Neural crest cell (in vitro differentiated cells): ENCODE results near the gene TRAPPC3L. TPM values are rescaled to one million over a fixed set of nuclear protein-coding genes. Genes with fewer than 3 reads are reported as not detected.

ENCODE experiments used
- DNase-seq: peaks from one replicate; pipeline ENCODE4 v3.0.0; 2021; ENCODE audit warnings: low read depth, mixed read lengths, low spot score
- H3K27ac Mint-ChIP-seq: one replicate; pipeline ENCODE4 v1.8.0; 2021; ENCODE audit warnings: mild to moderate bottlenecking, mixed read lengths; ENCODE audit not compliant: unreplicated experiment
- H3K27me3 Mint-ChIP-seq: 2 replicates; pipeline ENCODE4 v1.8.0; 2021; ENCODE audit warnings: low read depth, mild to moderate bottlenecking, mixed read lengths
- H3K36me3 Mint-ChIP-seq: 2 replicates; pipeline ENCODE4 v1.8.0; 2021; ENCODE audit warnings: low read depth, mild to moderate bottlenecking, mixed read lengths
- H3K4me1 Mint-ChIP-seq: 2 replicates; pipeline ENCODE4 v1.8.0; 2021; ENCODE audit warnings: mixed read lengths
- H3K4me3 Mint-ChIP-seq: one replicate; pipeline ENCODE4 v1.8.0; 2021; ENCODE audit warnings: mild to moderate bottlenecking, mixed read lengths
- H3K9me3 Mint-ChIP-seq: 2 replicates; pipeline ENCODE4 v1.8.0; 2021; ENCODE audit warnings: mixed read lengths
- total RNA-seq: library from RNA; stranded (reverse); gene quantifications from 2 replicates; pipeline ENCODE4 v1.2.1, GENCODE V29; 2021
- TF ChIP-seq, protein P1 (sequence below): fragments of 200-600 bp; sonication (generic); conservative IDR thresholded peaks from 2 replicates; pipeline ENCODE4 v1.5.0; 2021; ENCODE audit warnings: antibody characterized with exemption, mild to moderate bottlenecking

The TRAPPC3L gene
- total RNA-seq, 1 donor from 2014 or later = not detected

DNA sequence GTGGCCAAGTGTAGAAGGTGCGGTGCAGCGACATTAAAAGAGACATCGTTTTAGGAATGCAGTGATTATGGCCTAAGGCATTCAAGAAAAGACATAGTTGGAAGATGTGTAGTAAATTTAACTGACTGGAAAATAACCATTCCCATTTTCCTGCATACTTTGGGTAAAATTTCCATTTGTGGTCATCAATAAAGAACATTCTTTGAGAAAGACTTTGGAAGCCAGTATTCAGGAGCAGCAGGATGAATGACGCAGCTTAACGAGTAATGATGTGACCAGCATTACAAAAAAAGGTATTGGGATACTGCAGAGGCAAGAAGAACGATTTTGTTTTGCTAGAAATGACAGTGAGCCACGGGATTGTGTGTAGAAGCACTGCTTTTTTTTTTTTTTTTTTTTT lies 18.8 kb upstream of the TRAPPC3L start:
- Mint-ChIP-seq H3K4me3 (no peak overlapping the region), H3K27me3 (peaks cover 22% of the 10 kb centered on the region), H3K4me1 (no peaks in the 10 kb centered on the region), H3K9me3 (no peaks in the 10 kb centered on the region), H3K27ac (no peak overlapping the region), H3K36me3 (no peaks in the 10 kb centered on the region)
- no peak for DNase-seq
- TF ChIP-seq, protein P1, sequence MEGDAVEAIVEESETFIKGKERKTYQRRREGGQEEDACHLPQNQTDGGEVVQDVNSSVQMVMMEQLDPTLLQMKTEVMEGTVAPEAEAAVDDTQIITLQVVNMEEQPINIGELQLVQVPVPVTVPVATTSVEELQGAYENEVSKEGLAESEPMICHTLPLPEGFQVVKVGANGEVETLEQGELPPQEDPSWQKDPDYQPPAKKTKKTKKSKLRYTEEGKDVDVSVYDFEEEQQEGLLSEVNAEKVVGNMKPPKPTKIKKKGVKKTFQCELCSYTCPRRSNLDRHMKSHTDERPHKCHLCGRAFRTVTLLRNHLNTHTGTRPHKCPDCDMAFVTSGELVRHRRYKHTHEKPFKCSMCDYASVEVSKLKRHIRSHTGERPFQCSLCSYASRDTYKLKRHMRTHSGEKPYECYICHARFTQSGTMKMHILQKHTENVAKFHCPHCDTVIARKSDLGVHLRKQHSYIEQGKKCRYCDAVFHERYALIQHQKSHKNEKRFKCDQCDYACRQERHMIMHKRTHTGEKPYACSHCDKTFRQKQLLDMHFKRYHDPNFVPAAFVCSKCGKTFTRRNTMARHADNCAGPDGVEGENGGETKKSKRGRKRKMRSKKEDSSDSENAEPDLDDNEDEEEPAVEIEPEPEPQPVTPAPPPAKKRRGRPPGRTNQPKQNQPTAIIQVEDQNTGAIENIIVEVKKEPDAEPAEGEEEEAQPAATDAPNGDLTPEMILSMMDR = no peak

DNA sequence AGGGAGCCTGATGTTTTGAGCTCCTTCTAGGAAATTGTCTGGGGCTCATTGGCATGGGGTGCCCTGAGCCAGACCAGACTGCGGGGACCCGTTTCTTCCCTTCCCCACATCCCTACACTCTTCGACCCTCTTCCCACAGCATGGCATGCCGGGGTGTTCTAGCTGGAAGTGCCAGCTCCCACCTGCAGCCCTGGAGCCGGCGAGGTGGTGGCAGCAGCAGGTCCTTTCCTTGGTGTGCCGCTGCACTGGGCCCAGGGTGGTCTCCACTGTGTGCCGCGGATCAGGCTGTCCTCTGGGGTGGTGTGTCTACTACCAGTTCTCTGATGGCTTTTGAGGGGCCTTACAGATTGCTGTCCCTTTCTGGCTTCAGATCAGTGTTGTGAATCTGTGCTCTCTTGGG lies 18.3 kb upstream of the TRAPPC3L start:
- no peaks in the 10 kb centered on the region for H3K36me3 Mint-ChIP-seq

DNA sequence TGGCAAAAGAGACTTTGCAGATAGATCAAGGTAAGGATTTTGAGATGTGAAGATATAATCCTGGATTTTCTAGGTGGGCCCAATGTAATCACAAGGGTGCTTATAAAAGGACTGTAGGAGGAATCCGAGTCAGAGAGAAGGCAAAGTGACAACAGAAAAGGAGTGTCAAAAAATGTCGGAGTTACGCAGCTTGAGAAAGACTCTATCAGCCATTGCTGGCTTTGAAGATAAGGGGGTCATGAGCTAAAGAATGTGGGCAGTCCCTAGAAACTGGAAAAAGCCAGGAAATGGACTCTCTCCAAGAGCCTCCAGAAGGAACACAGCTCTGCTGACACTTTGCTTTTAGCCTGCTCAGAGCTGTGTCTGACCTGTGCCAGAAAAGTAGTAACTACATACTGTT lies 17.1 kb upstream of the TRAPPC3L start:
- H3K27ac Mint-ChIP-seq = no peak overlapping the region
- H3K36me3 Mint-ChIP-seq = no peaks in the 10 kb centered on the region

More for the DNA sequence above, 18.3 kb upstream of the TRAPPC3L start:
- H3K4me1 Mint-ChIP-seq = no peaks in the 10 kb centered on the region
- H3K4me3 Mint-ChIP-seq = no peak overlapping the region
- no peak overlapping the region for H3K27ac Mint-ChIP-seq
- no peak for DNase-seq
- H3K27me3 Mint-ChIP-seq = peaks cover 22% of the 10 kb centered on the region
- TF ChIP-seq, protein P1 = no peak
- no peaks in the 10 kb centered on the region for H3K9me3 Mint-ChIP-seq

DNA sequence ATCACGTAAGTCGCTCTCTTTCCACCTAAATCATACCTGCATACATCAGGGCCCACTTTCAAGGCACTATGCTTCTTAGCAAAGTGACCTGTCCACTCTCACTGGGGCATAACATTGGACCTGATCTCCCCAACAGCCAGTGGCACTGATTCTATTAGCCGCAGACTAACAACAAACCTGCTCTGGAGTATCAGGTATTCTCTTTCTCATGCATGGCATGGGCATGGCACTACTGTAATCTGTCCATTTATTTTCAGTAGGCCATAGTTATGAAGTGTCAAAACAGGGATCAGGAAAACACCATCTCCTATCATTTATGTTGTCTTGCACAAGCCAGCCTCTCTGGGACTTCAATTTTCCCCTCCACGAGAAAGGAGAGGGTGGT lies 16.5 kb upstream of the TRAPPC3L start:
- Mint-ChIP-seq H3K4me1 (no peaks in the 10 kb centered on the region), H3K27ac (no peak overlapping the region), H3K9me3 (no peaks in the 10 kb centered on the region), H3K4me3 (no peak overlapping the region), H3K36me3 (no peaks in the 10 kb centered on the region), H3K27me3 (peaks cover 15% of the 10 kb centered on the region)
- TF ChIP-seq, protein P1 = no peak
- DNase-seq = no peak

More for the DNA sequence above, 17.1 kb upstream of the TRAPPC3L start:
- no peaks in the 10 kb centered on the region for H3K4me1 Mint-ChIP-seq
- no peaks in the 10 kb centered on the region for H3K9me3 Mint-ChIP-seq
- TF ChIP-seq, protein P1 = no peak
- peaks cover 20% of the 10 kb centered on the region for H3K27me3 Mint-ChIP-seq
- DNase-seq = no peak
- no peak overlapping the region for H3K4me3 Mint-ChIP-seq

DNA sequence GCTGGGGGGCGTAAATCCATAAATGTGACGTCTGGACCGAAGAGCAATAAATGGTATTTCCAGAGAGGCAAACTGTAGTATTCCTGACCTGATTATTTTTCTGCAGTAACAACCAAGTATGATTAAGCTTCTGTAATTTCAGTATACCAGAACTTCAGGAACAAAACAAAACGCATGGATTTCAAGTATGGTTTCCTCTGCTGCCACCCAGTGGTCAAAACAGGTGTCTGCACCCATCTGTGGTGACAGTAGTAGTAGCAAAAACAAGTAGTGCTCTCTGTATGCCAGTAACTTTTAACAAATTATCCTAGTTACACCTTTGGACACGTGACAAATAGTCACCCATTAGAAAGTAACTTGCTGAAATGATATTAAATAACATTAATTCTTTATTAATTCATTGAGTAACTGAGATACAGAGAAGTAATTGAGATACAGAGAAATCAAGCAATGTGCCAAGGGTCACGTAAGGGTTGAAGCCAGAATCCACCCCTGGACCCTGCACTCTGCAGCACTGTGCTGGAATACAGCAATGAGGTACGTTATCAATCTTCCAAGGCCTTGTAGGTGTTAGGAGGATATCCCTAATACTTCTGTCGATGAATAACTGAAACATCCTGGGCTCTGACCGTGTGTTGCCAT lies 16.0 kb upstream of the TRAPPC3L start:
- peaks cover 10% of the 10 kb centered on the region for H3K27me3 Mint-ChIP-seq
- peak; percentile 70 for DNase-seq
- TF ChIP-seq, protein P1 = peak; percentile 94
- no peaks in the 10 kb centered on the region for H3K9me3 Mint-ChIP-seq
- no peak overlapping the region for H3K27ac Mint-ChIP-seq
- H3K4me3 Mint-ChIP-seq = no peak overlapping the region
- H3K36me3 Mint-ChIP-seq = no peaks in the 10 kb centered on the region
- no peaks in the 10 kb centered on the region for H3K4me1 Mint-ChIP-seq
